H1 (cell line): ENCODE results near the gene HYAL4. TPM values are rescaled to one million over a fixed set of nuclear protein-coding genes. Genes with fewer than 3 reads are reported as not detected.

Source experiments
- CTCF ChIA-PET: fragments of 300-600 bp; sonication (Branson Sonifier 250); formaldehyde crosslinking; loops from one replicate; lab custom pipeline; 2021; ENCODE audit not compliant: partially characterized antibody; lab: Charles Lee
- POLR2A ChIA-PET: fragments of 300-600 bp; sonication (Branson Sonifier 250); formaldehyde crosslinking; loops from one replicate; lab custom pipeline; 2021; ENCODE audit warnings: inconsistent platforms; ENCODE audit not compliant: partially characterized antibody; lab: Charles Lee
- DNase-seq, 2 experiments: peaks; one replicate each; pipeline versions ENCODE4 v3.0.0 to v3.0.0-alpha.2; 2010 to 2022; ENCODE audit warnings: low spot score in 2 of 2, low read depth in 1 of 2, mixed read lengths in 1 of 2
- FAIRE-seq: peaks from 2 replicates; lab custom pipeline; 2011; peaks lifted over from hg19 to GRCh38; lab: Jason Lieb, UNC
- H2AFZ ChIP-seq: 2 replicates; pipeline ENCODE4 v1.8.1; 2012; ENCODE audit warnings: low read length, inconsistent platforms
- H2AK5ac ChIP-seq: 2 replicates; pipeline ENCODE4 v1.6.1; 2013; ENCODE audit warnings: low read depth, low read length
- H2BK120ac ChIP-seq: replicated peaks from 2 replicates; pipeline ENCODE3; 2013; ENCODE audit warnings: low read depth, low read length, inconsistent platforms
- H2BK12ac ChIP-seq: 2 replicates; pipeline ENCODE4 v1.6.1; 2013; ENCODE audit warnings: low read depth, low read length
- H2BK15ac ChIP-seq: 2 replicates; pipeline ENCODE4 v1.6.1; 2013; ENCODE audit warnings: low read length
- H2BK20ac ChIP-seq: 2 replicates; pipeline ENCODE4 v1.6.1; 2013; ENCODE audit warnings: low read length
- H2BK5ac ChIP-seq: 2 replicates; pipeline ENCODE4 v1.6.1; 2013; ENCODE audit warnings: low read depth, low read length
- H3K14ac ChIP-seq: 2 replicates; pipeline ENCODE4 v1.6.1; 2013; ENCODE audit warnings: inconsistent platforms; ENCODE audit not compliant: insufficient read length
- H3K18ac ChIP-seq: 2 replicates; pipeline ENCODE4 v1.6.1; 2013; ENCODE audit warnings: low read length; ENCODE audit errors: extremely low read depth
- H3K23ac ChIP-seq: 2 replicates; pipeline ENCODE4 v1.6.1; 2013; ENCODE audit warnings: inconsistent platforms; ENCODE audit not compliant: insufficient read length
- H3K23me2 ChIP-seq: 2 replicates; pipeline ENCODE4 v1.6.1; 2013; ENCODE audit warnings: low read depth, low read length
- H3K27ac ChIP-seq: 2 replicates; pipeline ENCODE4 v1.6.1; 2011; ENCODE audit warnings: low read depth, low read length, inconsistent platforms
- H3K27me3 ChIP-seq, 4 experiments: replicated peaks in 1 of 4; 1 replicate in 1 of 4; 2 replicates in 3 of 4; pipeline versions ENCODE4 v1.6.1 to v1.8.1; 2011 to 2013; ENCODE audit warnings: low read length in 3 of 4, mild to moderate bottlenecking in 3 of 4, inconsistent platforms in 2 of 4, mixed read lengths in 2 of 4, moderate library complexity in 1 of 4; ENCODE audit not compliant: control insufficient read depth in 3 of 4, insufficient read depth in 3 of 4; ENCODE audit errors: extremely low read depth in 1 of 4
- H3K36me3 ChIP-seq, 4 experiments: 2 replicates each; pipeline versions ENCODE4 v1.6.1 to v1.8.1; 2011 to 2013; ENCODE audit warnings: mild to moderate bottlenecking in 4 of 4, low read length in 3 of 4, moderate library complexity in 2 of 4, control low read depth in 1 of 4, inconsistent platforms in 1 of 4; ENCODE audit not compliant: insufficient read depth in 4 of 4, control insufficient read depth in 2 of 4
- H3K4ac ChIP-seq: replicated peaks from 2 replicates; pipeline ENCODE3; 2013; ENCODE audit warnings: low read length, low read depth, mixed read lengths, inconsistent platforms; ENCODE audit not compliant: insufficient read length
- H3K4me1 ChIP-seq, 4 experiments: replicated peaks in 1 of 4; 1 replicate in 1 of 4; 2 replicates in 3 of 4; pipeline versions ENCODE4 v1.6.1 to v1.8.1; 2011 to 2013; ENCODE audit warnings: low read length in 3 of 4, inconsistent platforms in 2 of 4, mixed read lengths in 1 of 4; ENCODE audit not compliant: insufficient read depth in 4 of 4, control insufficient read depth in 3 of 4
- H3K4me2 ChIP-seq, 2 experiments: 2 replicates each; pipeline versions ENCODE4 v1.6.1 to v1.8.1; 2011 to 2013; ENCODE audit warnings: low read depth in 2 of 2, low read length in 2 of 2, control low read depth in 1 of 2, inconsistent platforms in 1 of 2, mild to moderate bottlenecking in 1 of 2; ENCODE audit not compliant: insufficient read depth in 1 of 2
- H3K4me3 ChIP-seq, 4 experiments: fragments of 200-600, 300-600 bp in 1 of 4; sonication (generic), shearing (Covaris generic), sonication (Bioruptor Twin) in 1 of 4; 2 replicates each; pipeline versions ENCODE4 v1.5.1 to v1.8.1; 2011 to 2016; ENCODE audit warnings: low read length in 4 of 4, low read depth in 3 of 4, control low read depth in 2 of 4, inconsistent platforms in 2 of 4, mild to moderate bottlenecking in 2 of 4, mixed read lengths in 1 of 4, moderate library complexity in 1 of 4; ENCODE audit not compliant: insufficient read depth in 2 of 4; ENCODE audit errors: extremely low read depth in 1 of 4
- H3K56ac ChIP-seq: replicated peaks from 2 replicates; pipeline ENCODE3; 2013; ENCODE audit warnings: low read depth, mild to moderate bottlenecking, mixed read lengths, low read length, inconsistent platforms; ENCODE audit not compliant: insufficient read length
- H3K79me1 ChIP-seq: 2 replicates; pipeline ENCODE4 v1.6.1; 2013; ENCODE audit warnings: low read depth, low read length, control low read depth
- H3K79me2 ChIP-seq, 2 experiments: 2 replicates each; pipeline versions ENCODE4 v1.6.1 to v1.8.1; 2012 to 2013; ENCODE audit warnings: low read length in 2 of 2, mild to moderate bottlenecking in 2 of 2, inconsistent platforms in 1 of 2; ENCODE audit not compliant: insufficient read depth in 2 of 2, control insufficient read depth in 1 of 2
- H3K9ac ChIP-seq, 4 experiments: replicated peaks in 1 of 4; 1 replicate in 1 of 4; 2 replicates in 3 of 4; pipeline versions ENCODE4 v1.6.1 to v1.8.1; 2011 to 2013; ENCODE audit warnings: low read depth in 3 of 4, low read length in 3 of 4, control low read depth in 2 of 4, mild to moderate bottlenecking in 2 of 4, moderate library complexity in 2 of 4, inconsistent platforms in 1 of 4; ENCODE audit errors: extremely low read depth in 1 of 4
- H3K9me3 ChIP-seq, 2 experiments: 2 replicates each; pipeline versions ENCODE4 v1.6.1 to v1.8.1; 2012 to 2013; ENCODE audit warnings: mild to moderate bottlenecking in 2 of 2, moderate library complexity in 2 of 2, control low read depth in 1 of 2, inconsistent platforms in 1 of 2, low read depth in 1 of 2, low read length in 1 of 2, mixed read lengths in 1 of 2; ENCODE audit not compliant: insufficient read depth in 2 of 2
- H4K20me1 ChIP-seq, 2 experiments: replicated peaks in 1 of 2; 2 replicates each; pipeline versions ENCODE3 to v1.8.1; 2011 to 2013; ENCODE audit warnings: inconsistent platforms in 2 of 2, low read length in 2 of 2, mild to moderate bottlenecking in 1 of 2; ENCODE audit not compliant: insufficient read depth in 2 of 2, control insufficient read depth in 1 of 2
- H4K5ac ChIP-seq: 2 replicates; pipeline ENCODE4 v1.6.1; 2013; ENCODE audit warnings: low read length, low read depth, mixed read lengths, inconsistent platforms; ENCODE audit not compliant: insufficient read length
- H4K8ac ChIP-seq: 2 replicates; pipeline ENCODE4 v1.8.0; 2013; ENCODE audit warnings: mild to moderate bottlenecking, moderate library complexity, low read length, inconsistent platforms; ENCODE audit not compliant: insufficient read depth; ENCODE audit errors: extremely low read depth
- H4K91ac ChIP-seq: replicated peaks from 2 replicates; pipeline ENCODE3; 2013; ENCODE audit warnings: low read length, mixed read lengths, inconsistent platforms; ENCODE audit not compliant: insufficient read length
- BCL11A ChIP-seq, 2 experiments: IDR thresholded peaks; one replicate each; pipeline ENCODE4 v1.6.1; 2011; ENCODE audit warnings: low read depth in 2 of 2, low read length in 2 of 2, mild to moderate bottlenecking in 2 of 2
- BRCA1 ChIP-seq: IDR thresholded peaks from 2 replicates; pipeline ENCODE4 v1.6.1; 2012; ENCODE audit warnings: low read depth, low read length, improper control_type of control experiment
- CBX8 ChIP-seq: fragments of 300-800, 300-1000 bp; sonication (generic); IDR thresholded peaks from 2 replicates; pipeline ENCODE4 v1.7.1; 2016; ENCODE audit warnings: low read depth, low read length, borderline replicate concordance
- GABPA ChIP-seq: IDR thresholded peaks from 2 replicates; pipeline ENCODE4 v1.6.1; 2011; ENCODE audit warnings: mild to moderate bottlenecking, low read length, moderate library complexity, borderline replicate concordance; ENCODE audit not compliant: insufficient read depth
- POLR2AphosphoS5 ChIP-seq: IDR thresholded peaks from 2 replicates; pipeline ENCODE4 v1.6.1; 2011; ENCODE audit warnings: low read depth, low read length
- RFX5 ChIP-seq: IDR thresholded peaks from 2 replicates; pipeline ENCODE4 v1.6.1; 2011; ENCODE audit warnings: low read depth, low read length, improper control_type of control experiment, borderline replicate concordance
- USF2 ChIP-seq: IDR thresholded peaks from 2 replicates; pipeline ENCODE4 v1.6.1; 2011; ENCODE audit warnings: low read length, improper control_type of control experiment
- polyA plus RNA-seq, 7 experiments: library from polyadenylated mRNA; depleted of rRNA in 3 of 7; stranded (reverse) in 5 of 7; unstranded in 2 of 7; fragments of >200 nt in 5 of 7; fragments of 200-250 nt in 2 of 7; gene quantifications; 1 replicate in 5 of 7; 2 replicates in 1 of 7; 4 replicates in 1 of 7; pipeline versions ENCODE4 v1.2.1 to v1.2.3, GENCODE V29; 2011 to 2013; ENCODE audit warnings: missing spikeins in 2 of 7, mixed read lengths in 2 of 7
- total RNA-seq: library from RNA; stranded (reverse); fragmentation: NEBNext Ultra II Directional; extraction: Animal tissue kit (Norgen Biotek cat#: 25700); gene quantifications from 2 replicates; pipeline ENCODE4 v1.2.1, GENCODE V29; 2021

HYAL4 gene
- total and polyA plus RNA-seq, 2 of the 8 experiments (the other 6 are each of a cell fraction or from before 2014, with no cell fraction given): not detected

DNA sequence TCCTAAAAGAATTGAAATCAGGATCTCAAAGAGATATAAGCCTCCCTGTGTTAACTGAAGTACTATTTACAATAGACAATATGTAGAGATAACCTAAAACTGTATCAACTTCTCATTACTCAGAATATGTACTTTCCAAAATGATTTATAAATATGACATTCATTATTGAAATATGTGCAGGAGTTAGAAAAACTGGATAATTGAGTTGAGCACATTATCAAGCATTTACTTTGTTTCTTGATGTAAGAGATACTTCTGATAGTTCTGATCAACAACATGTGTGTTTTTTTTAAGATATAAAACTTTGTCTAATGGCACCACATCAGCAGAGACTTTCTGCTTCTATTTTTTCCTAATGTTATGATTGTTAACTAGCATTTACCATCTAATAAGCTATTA lies 38.2 kb downstream of the HYAL4 start:
- Histone ChIP-seq H4K91ac (no peak overlapping the region), H2AK5ac (no peak overlapping the region), H2BK12ac (no peak overlapping the region), H3K36me3 (no peaks in the 10 kb centered on the region), H3K4me1 (no peaks in the 10 kb centered on the region), H3K79me2 (no peaks in the 10 kb centered on the region), H3K27ac (no peak overlapping the region), H2BK5ac (no peak overlapping the region), H3K9me3 (no peaks in the 10 kb centered on the region), H2BK120ac (no peak overlapping the region), H3K18ac (no peak overlapping the region), H4K8ac (no peak overlapping the region), H3K23me2 (no peaks in the 10 kb centered on the region), H2AFZ (no peak overlapping the region), H3K27me3 (no peaks in the 10 kb centered on the region), H3K4ac (no peak overlapping the region), H3K4me2 (no peak overlapping the region), H2BK20ac (no peak overlapping the region), H3K14ac (no peak overlapping the region), H3K9ac (no peak overlapping the region), H3K79me1 (no peaks in the 10 kb centered on the region), H4K20me1 (no peaks in the 10 kb centered on the region), H3K56ac (no peak overlapping the region), H3K23ac (no peak overlapping the region), H4K5ac (no peak overlapping the region), H2BK15ac (no peak overlapping the region), H3K4me3 (no peak overlapping the region)
- FAIRE-seq: no peak
- TF ChIP-seq GABPA: no peak
- TF ChIP-seq CBX8: no peak
- no peak for TF ChIP-seq RFX5
- no peak for TF ChIP-seq BRCA1
- TF ChIP-seq BCL11A (IDR thresholded peaks at IDR 0.05; ENCODE audit: low read depth in 2 of 2, low read length in 2 of 2): no peak
- TF ChIP-seq USF2: no peak
- TF ChIP-seq POLR2AphosphoS5: no peak
- DNase-seq: no peak
- POLR2A ChIA-PET: no interaction called here
- CTCF ChIA-PET: interaction anchor here (1.4 kb wide), 1 partner anchor 18 kb away, joined by 4 read pairs; no protein-coding TSS in a partner anchor
